Colonic mucosa (tissue), 4 donors: ENCODE measurements around the gene PMPCA. TPM values are rescaled to one million over a fixed set of nuclear protein-coding genes. Genes with fewer than 3 reads are reported as not detected.

Experiments
- DNase-seq: peaks from one replicate; pipeline ENCODE4 v3.0.0-alpha.2; 2020
- H3K27ac ChIP-seq: fragments of 200-600 bp; one replicate; pipeline ENCODE4 v1.8.0; 2021
- H3K27me3 ChIP-seq: fragments of 200-600 bp; one replicate; pipeline ENCODE4 v1.8.0; 2021
- H3K36me3 ChIP-seq: fragments of 200-600 bp; one replicate; pipeline ENCODE4 v1.8.0; 2021
- H3K4me1 ChIP-seq: fragments of 200-600 bp; one replicate; pipeline ENCODE4 v1.8.0; 2021; ENCODE audit warnings: mild to moderate bottlenecking
- H3K4me3 ChIP-seq: fragments of 200-600 bp; one replicate; pipeline ENCODE4 v1.8.0; 2021
- H3K9ac ChIP-seq, 2 donors: one replicate each; pipeline ENCODE4 v1.7.0; 2013; ENCODE audit warnings: control low read depth in 2 of 2, low read depth in 2 of 2, low read length in 2 of 2
- H3K9me3 ChIP-seq: fragments of 200-600 bp; one replicate; pipeline ENCODE4 v1.8.0; 2021
- CTCF ChIP-seq: fragments of 200-600 bp; IDR thresholded peaks from one replicate; pipeline ENCODE4 v1.8.0; 2022; ENCODE audit warnings: antibody characterized with exemption, mild to moderate bottlenecking
- intact Hi-C: fragments of 100-400 bp; cut with DNase I; formaldehyde crosslinking; loops from one replicate; pipeline ENCODE4 v1.14.1; 2022
- total RNA-seq, 2 donors: library from RNA; stranded (reverse); fragmentation: NEBNext Ultra II Directional in 1 of 2; extraction: Animal tissue kit (Norgen Biotek cat#: 25700) in 1 of 2; gene quantifications; one replicate each; pipeline ENCODE4 v1.2.1, GENCODE V29; 2021
- donor health status: healthy.
- donor health status: DM: no; HTN: no; CAD: no.
- donor health status: DM: no; HTN: no; CAD: no.

The PMPCA gene
- total RNA-seq, 2 donors from 2014 or later, result 56.1 to 60.9 TPM

- Histone ChIP-seq H3K36me3 (peaks cover 60% of the 10 kb centered on the region), H3K4me3 (no peak overlapping the region), H3K27ac (no peak overlapping the region), H3K27me3 (no peaks in the 10 kb centered on the region), H3K9ac (no peak overlapping the region), H3K4me1 (no peaks in the 10 kb centered on the region), H3K9me3 (no peaks in the 10 kb centered on the region)
- intact Hi-C loops, result no loop called here
- no peak for DNase-seq
- TF ChIP-seq CTCF, result no peak
These were observed 43.8 kb downstream of the PMPCA start for GRCh38 chr9:136454026-136454796.

- H3K9me3 ChIP-seq, result no peaks in the 10 kb centered on the region
- no peaks in the 10 kb centered on the region for H3K27me3 ChIP-seq
- DNase-seq, result no peak
- H3K4me3 ChIP-seq, result no peak overlapping the region
- no peak overlapping the region for H3K9ac ChIP-seq
- H3K4me1 ChIP-seq, result no peaks in the 10 kb centered on the region
- TF ChIP-seq CTCF, result no peak
- intact Hi-C loops, result no loop called here
- H3K36me3 ChIP-seq, result peaks cover 67% of the 10 kb centered on the region
- no peak overlapping the region for H3K27ac ChIP-seq
These were observed 44.9 kb downstream of the PMPCA start for GRCh38 chr9:136455043-136456002.

- intact Hi-C loops, result no loop called here
- no peaks in the 10 kb centered on the region for H3K9me3 ChIP-seq
These were observed 45.8 kb downstream of the PMPCA start for GRCh38 chr9:136456258-136456657.

GRCh38 chr9:136457326-136457725 is 46.9 kb downstream of the PMPCA start:
- no peak overlapping the region for H3K9ac ChIP-seq
- H3K27me3 ChIP-seq, result no peaks in the 10 kb centered on the region
- no peak overlapping the region for H3K27ac ChIP-seq
- intact Hi-C loops, result no loop called here
- peaks cover 64% of the 10 kb centered on the region for H3K36me3 ChIP-seq
- H3K4me3 ChIP-seq, result no peak overlapping the region
- TF ChIP-seq CTCF, result no peak
- DNase-seq, result no peak
- no peaks in the 10 kb centered on the region for H3K9me3 ChIP-seq
- no peaks in the 10 kb centered on the region for H3K4me1 ChIP-seq

More at GRCh38 chr9:136456258-136456657, 45.8 kb downstream of the PMPCA start:
- H3K9ac ChIP-seq, result no peak overlapping the region
- H3K4me3 ChIP-seq, result no peak overlapping the region
- no peaks in the 10 kb centered on the region for H3K27me3 ChIP-seq
- no peak for DNase-seq
- H3K4me1 ChIP-seq, result no peaks in the 10 kb centered on the region
- peaks cover 63% of the 10 kb centered on the region for H3K36me3 ChIP-seq
- H3K27ac ChIP-seq, result no peak overlapping the region
- TF ChIP-seq CTCF, result no peak

- no peaks in the 10 kb centered on the region for H3K4me1 ChIP-seq
These were observed 49.0 kb downstream of the PMPCA start for GRCh38 chr9:136459425-136459824.

More at GRCh38 chr9:136459425-136459824, 49.0 kb downstream of the PMPCA start:
- DNase-seq, result no peak
- no peaks in the 10 kb centered on the region for H3K9me3 ChIP-seq
- H3K36me3 ChIP-seq, result peaks cover 67% of the 10 kb centered on the region
- no peak overlapping the region for H3K27ac ChIP-seq
- TF ChIP-seq CTCF, result no peak
- intact Hi-C loops, result no loop called here
- no peak overlapping the region for H3K9ac ChIP-seq
- H3K27me3 ChIP-seq, result no peaks in the 10 kb centered on the region
- no peak overlapping the region for H3K4me3 ChIP-seq
